ENCODE results near the gene POLD2.

The POLD2 gene

DNA sequence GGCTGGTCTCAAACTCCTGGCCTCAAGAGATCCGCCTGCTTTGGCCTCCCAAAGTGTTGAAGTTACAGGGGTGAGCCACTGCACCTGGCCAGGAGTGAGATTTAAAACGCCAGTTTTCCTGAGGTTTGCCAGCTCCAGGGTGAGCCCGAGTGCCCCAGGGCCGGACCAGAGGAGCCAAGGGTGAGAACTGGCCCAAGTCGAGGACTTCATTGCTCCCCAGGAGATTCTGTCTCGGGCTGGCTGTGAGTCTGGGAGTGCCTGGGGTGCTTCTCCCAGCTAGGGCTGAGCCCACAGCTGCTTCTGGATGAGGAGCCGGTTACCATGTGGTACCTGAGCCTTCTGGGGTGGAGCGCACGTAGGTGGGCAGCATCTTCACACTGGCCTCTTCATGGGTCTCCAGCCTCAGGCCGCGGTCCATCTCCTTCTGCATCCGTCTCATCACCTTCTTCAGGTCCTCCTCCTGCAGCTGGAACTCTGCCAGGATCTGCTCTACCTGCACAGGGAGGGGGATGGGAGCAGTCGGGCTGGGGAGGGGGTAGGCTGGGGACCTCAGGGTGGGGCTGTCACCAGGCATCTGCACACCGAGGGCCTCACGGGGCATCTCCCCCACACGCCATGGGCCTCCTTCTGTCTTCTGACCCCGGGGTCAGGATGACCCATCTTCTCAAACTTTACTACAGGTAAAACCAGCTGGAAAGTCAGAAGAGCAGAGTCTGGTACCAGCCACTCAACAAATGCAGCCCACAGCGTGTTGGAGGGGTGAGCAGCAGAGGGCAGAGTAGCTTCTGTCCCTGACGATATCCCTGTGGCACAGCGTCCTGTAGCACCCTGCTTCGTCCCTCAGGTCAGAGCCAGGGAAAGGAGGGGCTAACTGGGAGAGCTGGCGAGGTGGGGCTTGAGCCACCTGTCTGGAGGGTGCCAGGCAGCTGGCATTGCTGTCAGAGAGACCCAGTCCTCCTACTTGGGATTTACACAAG is 29.9 kb upstream of the POLD2 start:
- DNase-seq, result no peak

DNA sequence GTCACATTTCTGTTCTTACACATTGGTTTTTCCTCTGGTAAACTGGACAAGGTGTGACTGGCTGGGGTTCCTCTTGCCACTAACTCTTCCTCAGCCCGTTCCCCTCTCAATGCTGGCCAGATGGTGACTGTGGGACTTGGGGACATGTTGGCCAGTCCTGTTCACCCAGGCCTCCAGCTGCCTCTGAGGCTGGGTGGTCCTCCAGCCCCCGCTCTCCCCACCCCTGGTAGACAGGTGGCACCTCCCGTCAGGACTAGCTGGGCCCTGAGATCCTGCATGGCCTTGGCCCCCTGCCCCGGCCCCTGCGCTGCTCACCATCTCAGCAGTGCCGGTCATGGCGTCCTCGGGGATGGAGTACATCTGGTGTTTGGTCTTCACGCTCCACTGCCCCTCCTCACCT is 28.6 kb upstream of the POLD2 start:
- DNase-seq, result no peak

- peak in 1 of 14 donors; percentile 51 for DNase-seq
Measured at GRCh38 chr7:44150966-44151941, 27.9 kb upstream of the POLD2 start.

GRCh38 chr7:44150466-44150832 is 27.1 kb upstream of the POLD2 start:
- no peak for DNase-seq

DNA sequence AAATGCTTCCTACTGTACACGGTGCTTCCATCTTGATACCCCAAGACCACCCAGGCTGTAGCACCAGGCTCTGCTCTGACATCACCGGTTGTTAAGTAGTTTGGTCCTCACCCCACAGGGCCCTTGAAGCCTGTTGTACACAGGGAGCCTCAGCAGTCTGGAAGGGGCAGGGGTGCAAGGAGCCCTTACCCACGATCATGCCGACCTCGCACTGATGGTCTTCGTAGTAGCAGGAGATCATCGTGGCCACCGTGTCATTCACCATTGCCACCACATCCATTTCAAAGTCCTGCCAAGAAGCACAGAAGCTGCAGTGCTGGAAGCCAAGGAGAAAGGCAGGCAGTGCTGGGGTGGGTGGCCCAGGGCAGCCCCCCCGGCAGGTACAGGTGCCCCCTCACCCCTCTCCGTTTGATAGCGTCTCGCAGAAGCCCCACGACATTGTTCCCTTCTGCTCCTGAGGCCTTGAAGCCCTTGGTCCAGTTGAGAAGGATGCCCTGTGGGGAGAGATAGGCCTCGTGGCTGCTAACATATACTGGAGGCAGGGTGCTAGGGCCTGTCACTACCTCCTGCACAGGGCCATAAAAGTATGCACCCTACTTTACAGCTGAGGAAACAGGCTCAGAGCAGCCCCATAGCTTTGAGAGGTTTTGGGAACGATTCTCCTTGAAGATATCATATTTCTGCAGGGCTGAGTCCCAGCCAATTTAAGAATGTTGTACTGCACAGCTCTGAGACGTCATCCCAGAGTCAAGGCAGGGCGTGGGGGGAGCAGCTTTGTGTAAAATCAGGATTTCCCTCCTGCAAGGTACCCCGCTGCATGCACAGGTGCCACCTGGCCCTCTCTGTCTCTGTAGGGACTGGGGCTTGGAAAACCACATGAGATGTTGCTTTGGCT is 26.5 kb upstream of the POLD2 start:
- no peak for DNase-seq

DNA sequence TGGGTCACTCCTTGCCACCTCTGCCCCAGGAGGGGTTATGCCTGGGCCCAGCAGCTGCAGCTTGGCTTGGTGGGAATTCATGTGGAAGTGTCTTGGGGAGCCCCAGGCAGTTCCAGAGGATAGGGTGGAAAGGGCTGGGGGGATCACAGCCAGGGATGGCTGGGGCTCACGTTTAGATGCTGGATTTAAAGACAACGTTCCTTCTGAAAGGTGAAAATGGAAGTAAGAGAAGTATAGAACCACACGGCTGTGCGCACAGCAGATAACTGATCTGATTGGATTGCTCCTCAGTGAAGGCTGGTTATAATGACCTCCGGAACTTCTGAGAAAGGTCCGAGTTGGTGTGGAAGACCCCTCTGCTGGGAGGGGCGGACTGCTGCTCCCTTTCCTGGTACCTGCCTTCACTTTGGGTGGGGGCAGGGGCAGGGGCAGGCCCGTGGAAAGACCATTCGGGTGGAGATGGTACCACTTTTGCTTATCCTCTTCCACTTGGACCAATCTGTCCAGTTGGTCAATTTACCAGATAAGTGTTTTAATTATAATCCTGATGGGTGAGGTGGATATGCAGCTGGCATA is 25.7 kb upstream of the POLD2 start:
- DNase-seq, result no peak

- DNase-seq, result no peak
Measured at GRCh38 chr7:44148166-44148565, 24.8 kb upstream of the POLD2 start.

GRCh38 chr7:44147026-44147991 is 24.0 kb upstream of the POLD2 start:
- DNase-seq, result peak in 1 of 14 donors; percentile 20

DNA sequence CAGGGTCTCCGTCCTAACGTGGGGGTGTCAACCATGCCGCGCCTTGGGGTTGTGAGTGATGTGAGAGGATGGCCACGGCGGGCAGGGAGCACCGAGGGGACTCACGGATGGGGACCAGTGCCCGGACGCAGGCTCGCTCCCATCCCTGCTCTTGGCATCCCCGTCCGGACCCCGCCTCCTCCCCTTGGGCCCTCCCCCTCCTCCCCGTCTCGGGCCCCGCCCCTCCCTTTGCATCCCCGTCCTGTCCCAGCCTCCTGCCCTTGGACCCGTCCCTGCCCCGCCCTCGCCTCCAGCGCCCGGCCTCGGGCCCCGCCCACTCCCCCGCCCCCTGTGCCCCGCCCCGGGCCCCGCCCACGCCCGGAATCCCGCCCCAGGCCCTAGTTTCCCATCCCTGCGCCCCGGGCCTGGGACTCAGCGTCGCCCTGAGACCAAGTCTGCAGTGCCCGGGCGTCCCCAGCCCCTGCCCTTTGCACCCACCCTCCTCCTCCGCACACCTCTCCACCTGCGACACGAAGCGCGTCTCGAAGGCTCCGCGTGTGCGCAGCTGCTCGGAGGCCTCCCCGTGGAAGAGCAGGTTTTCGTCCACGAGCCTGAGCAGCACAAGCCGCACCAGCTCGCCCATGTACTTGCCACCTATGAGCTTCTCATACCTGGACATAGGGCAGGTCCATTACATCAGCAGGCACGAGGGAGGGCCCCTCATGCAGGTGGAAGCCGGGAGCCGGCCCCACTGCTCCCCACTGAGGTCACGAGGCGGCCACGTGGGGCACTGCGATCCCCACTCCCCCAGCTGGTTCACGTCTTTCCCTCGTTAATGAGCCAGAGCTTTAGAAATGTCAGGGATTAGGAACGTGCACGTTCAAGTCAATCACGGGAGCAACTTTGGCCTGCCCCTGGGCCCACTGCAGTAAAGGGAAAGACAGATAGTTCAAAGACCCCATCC is 22.9 kb upstream of the POLD2 start:
- DNase-seq, result peak in 8 of 14 donors; percentile 26 to 68 (median 56)

DNA sequence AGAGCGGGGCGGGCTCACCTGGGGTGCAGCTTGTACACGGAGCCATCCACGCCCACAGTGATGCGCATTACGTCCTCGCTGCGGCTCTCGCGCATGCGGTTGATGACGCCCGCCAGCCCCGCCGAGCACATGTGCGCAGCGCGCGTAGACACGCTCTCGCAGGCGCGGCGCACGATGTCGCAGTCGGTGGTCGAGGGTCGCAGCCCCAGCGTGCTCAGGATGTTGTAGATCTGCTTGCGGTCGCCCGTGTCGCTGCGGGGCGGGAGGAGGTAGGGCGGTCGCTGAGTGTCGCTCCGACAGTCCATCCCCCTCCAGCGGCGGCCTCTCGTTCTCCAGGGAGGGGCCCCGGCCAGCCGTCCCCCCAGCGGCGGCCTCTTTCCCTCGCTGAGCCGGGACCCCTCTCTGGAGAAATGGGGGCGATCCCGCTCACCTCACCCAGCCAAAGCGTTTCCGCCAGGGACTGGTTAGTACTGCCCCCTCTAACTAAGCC is 22.2 kb upstream of the POLD2 start:
- DNase-seq, result no peak

DNA sequence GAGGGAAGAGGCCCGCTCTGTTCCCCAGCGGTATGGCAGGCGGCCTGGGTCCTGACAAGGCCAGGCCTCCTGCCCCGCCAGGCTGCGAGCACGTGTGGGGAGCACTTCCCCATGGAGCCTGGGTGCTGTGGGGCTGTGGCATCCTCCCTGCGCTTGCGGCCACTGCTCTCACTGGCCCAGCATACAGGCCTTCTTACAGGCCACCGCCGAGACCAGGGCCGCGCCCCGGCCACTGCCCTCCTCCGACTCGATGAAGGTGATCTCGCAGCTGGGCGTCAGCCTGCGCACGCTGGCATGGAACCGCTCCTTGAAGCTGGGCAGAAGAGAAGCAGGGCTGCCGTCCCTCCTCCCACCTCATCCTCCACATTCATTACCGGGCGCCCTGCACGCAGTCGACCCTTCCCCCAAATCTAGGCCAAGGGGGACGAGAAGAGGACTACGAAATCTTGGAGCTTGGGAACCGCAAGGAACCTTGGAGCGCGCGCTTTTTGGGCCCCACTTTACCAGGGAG is 21.7 kb upstream of the POLD2 start:
- no peak for DNase-seq

DNA sequence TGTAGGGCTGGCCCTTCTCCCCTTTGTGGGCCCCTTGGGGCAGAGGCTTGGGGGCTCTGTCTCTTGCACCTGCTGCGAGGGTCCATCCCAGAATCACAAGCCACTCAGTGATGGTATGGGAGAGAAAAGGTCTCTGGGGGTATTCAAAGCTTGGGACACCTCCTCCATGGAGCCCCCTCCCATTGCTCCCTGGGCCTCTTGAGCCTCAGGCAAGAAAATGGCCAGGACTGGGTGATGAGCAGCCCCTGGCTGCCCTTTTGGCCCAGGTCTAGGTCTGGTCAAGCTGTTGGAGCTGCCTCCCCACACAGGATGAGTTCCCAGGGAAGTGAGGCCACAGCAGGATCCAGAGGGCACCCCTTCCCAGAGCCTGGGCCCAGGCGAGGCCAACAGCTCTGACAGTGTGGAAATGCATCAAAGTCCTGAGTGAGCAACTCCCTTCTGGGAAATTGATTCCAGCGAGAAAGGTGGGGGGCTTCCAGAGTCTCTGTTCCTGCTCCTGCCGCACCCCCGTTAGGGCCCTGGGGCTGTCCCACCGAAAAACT is 21.1 kb upstream of the POLD2 start:
- DNase-seq, result no peak

GRCh38 chr7:44143646-44144250 is 20.4 kb upstream of the POLD2 start:
- no peak for DNase-seq

DNA sequence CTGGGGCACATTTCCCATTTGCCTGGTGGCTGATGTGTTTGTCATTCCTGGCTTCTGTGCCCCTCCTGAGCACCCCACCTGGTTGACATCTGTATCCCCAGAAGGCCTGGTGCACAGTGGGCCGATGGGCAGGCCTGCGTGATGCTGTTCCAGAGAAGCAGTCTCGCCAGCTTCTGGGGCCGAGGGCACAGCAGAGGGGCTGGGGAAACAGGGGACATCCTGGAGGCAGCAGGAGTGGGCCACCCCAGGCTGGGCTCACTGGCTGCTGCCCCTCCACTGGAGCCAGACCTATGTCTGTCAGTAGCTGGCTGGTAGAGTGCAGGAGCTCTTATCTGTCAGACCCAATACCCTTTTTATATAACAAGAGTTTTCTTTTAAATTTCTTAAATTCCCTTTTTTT is 18.7 kb upstream of the POLD2 start:
- no peak for DNase-seq

GRCh38 chr7:44141221-44141850 is 18.0 kb upstream of the POLD2 start, which contains the start of gene MYL7:
Gene MYL7 (minus strand): TSS chr7:44141332. CDS start chr7:44141305, 27 bp downstream.
- no peak for DNase-seq

DNA sequence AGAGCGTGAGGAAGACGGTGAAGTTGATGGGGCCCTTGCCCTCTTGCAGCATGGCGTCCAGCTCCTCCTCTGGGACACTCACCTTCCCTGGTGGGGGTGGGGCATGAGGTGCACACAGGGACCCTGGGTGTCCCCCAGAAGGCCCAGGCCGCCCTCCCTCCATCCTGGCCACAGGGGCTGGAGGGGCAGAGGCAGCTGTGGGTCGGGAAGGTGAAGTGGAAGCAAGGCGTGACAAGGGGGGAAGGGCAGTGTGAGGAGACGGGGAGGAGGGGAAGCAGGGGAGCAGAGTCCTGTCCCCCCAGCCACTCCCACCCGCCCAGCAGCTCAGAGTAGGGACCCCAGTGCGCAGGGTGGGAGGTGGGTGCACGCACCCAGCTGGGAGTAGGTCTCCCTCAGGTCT is 17.0 kb upstream of the POLD2 start:
- DNase-seq, result no peak

DNA sequence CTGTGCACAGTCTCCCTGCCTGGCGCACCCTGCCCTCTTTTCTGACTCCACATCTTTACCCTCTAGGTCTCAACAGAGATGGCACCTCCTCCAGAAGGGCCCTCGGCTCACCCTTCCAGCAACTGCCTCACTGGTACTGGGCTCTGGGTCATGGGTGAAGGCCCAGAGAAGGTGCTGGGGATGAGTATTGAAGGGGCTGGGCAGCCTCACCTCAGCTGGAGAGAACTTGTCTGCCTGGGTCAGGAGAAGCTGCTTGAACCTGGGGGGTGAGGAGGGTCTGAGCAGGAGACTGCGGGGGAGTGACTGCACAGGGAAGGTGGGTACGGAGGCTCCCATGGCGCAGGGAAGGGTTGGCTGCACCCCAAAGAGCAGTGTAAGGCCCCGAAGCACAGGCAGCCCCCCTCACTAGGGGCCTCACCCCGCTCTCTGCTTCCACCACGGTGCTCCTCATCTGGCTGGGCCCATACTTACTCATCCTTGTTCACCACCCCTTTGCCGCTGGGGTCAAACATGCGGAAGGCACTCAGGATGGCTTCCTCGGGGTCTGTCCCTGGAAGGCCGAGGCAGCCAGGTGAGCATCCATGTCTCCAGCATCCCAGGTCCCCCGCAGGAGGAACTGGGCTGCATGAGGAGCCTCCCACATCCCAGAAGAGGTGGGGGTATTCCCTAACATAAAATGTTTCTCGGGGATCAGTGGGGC is 16.1 kb upstream of the POLD2 start:
- DNase-seq, result no peak
